Measurements from ENCODE around the gene TXNL4A. TPM values are rescaled to one million over a fixed set of nuclear protein-coding genes. Genes with fewer than 3 reads are reported as not detected.

The TXNL4A gene
- total RNA-seq, 2 experiments from 2014 or later = 55.0 to 55.7 TPM

DNA sequence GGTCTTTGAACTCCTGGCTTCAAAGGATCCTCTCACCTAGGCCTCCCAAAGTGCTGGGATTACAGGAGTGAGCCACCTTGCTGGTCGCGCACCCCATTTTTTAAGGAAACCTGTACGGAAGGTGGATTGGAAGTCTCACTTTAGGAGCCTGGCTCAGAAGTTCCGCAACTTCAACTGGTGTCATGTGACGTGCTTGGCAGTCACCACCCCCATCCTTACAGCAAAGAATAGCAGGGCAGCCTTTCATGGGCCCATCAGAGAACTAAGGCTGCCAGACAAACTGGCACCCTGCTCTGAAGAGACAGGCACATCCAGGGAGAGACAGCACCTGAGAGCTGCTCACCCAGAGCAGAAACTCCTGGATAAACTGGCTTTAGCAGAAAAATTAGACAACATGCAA, 33.6 kb downstream of the TXNL4A start:
- CTCF ChIA-PET = no interaction called here
- intact Hi-C loops (cut with DNase I, micrococcal nuclease) = loop anchor here (1.0 to 10.0 kb wide), 5 partner anchors 78 to 890 kb away; partner anchors contain the start of genes RBFA (in 2 of the 2), ATP9B (in 1 of the 2), CTDP1 (in 1 of the 2) and NFATC1 (in 1 of the 2)
- H3K27ac ChIP-seq (ENCODE audit: low read depth in 1 of 2, low read length in 2 of 2) = no peak overlapping the region
- no peak overlapping the region for H3K4me3 ChIP-seq (ENCODE audit: low read length)
- H3K36me3 Mint-ChIP-seq (ENCODE audit: low read depth) = peaks cover 8% of the 10 kb centered on the region
- no peaks in the 10 kb centered on the region for H3K9me3 Mint-ChIP-seq
- H3K9me3 ChIP-seq (ENCODE audit: control insufficient read depth in 1 of 2, insufficient read depth in 1 of 2, low read length in 2 of 2) = no peaks in the 10 kb centered on the region
- no peak for DNase-seq
- H3K4me3 Mint-ChIP-seq = no peak overlapping the region
- no peaks in the 10 kb centered on the region for H3K36me3 ChIP-seq (ENCODE audit: insufficient read depth, low read length)
- H3K4me1 ChIP-seq (ENCODE audit: insufficient read depth, low read length) = peaks cover 19% of the 10 kb centered on the region
- TF ChIP-seq, protein P1, sequence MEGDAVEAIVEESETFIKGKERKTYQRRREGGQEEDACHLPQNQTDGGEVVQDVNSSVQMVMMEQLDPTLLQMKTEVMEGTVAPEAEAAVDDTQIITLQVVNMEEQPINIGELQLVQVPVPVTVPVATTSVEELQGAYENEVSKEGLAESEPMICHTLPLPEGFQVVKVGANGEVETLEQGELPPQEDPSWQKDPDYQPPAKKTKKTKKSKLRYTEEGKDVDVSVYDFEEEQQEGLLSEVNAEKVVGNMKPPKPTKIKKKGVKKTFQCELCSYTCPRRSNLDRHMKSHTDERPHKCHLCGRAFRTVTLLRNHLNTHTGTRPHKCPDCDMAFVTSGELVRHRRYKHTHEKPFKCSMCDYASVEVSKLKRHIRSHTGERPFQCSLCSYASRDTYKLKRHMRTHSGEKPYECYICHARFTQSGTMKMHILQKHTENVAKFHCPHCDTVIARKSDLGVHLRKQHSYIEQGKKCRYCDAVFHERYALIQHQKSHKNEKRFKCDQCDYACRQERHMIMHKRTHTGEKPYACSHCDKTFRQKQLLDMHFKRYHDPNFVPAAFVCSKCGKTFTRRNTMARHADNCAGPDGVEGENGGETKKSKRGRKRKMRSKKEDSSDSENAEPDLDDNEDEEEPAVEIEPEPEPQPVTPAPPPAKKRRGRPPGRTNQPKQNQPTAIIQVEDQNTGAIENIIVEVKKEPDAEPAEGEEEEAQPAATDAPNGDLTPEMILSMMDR (IDR thresholded peaks at IDR 0.05) = no peak
- H3K27ac Mint-ChIP-seq = no peak overlapping the region
- H3K4me1 Mint-ChIP-seq (ENCODE audit: low read depth) = peaks cover 11% of the 10 kb centered on the region
- POLR2A ChIA-PET = no interaction called here
- H3K27me3 Mint-ChIP-seq = no peaks in the 10 kb centered on the region
- H3K27me3 ChIP-seq (ENCODE audit: control insufficient read depth in 1 of 2, insufficient read depth in 2 of 2, low read length in 2 of 2) = no peaks in the 10 kb centered on the region
- ATAC-seq (ENCODE audit: poor library complexity) = no peak

DNA sequence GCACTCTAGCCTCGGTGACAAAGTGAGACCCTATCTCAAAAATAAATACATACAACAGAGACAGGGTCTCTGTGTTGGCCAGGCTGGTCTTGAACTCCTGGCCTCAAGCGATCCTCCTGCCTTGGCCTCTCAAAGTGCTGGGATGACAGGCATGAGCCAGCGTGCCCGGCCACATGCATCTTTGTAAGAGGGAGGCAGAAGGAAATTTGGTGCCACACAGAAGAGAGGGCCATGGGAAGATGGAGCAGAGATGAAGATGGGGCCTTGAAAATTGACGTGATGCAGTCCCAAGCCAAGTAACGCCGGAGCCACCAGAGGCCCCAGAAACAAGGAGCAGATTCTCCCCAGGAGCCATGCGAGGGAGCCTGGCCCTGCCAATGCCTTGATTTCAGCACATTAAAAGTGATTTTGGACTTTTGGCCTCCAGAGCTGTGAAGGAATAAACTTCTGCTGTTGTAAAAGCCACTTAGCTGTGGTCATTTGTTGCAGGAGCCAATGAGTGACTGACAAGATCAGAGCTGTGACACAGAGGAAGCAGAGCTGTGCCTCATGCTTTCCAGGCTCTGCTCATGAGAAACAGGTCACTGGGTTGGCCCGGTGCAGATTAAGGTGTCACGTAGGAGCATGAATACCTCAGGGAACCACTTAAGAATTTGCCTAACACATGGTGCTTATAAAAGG, 34.3 kb downstream of the TXNL4A start:
- intact Hi-C loops (cut with DNase I, micrococcal nuclease) = loop anchor here (1.0 to 10.0 kb wide), 5 partner anchors 78 to 889 kb away; partner anchors contain the start of genes RBFA (in 2 of the 2), ATP9B (in 1 of the 2), CTDP1 (in 1 of the 2) and NFATC1 (in 1 of the 2)
- TF ChIP-seq, protein P1 (IDR thresholded peaks at IDR 0.05) = no peak
- no peaks in the 10 kb centered on the region for H3K36me3 ChIP-seq (ENCODE audit: insufficient read depth, low read length)
- peaks cover 23% of the 10 kb centered on the region for H3K4me1 ChIP-seq (ENCODE audit: insufficient read depth, low read length)
- peaks cover 15% of the 10 kb centered on the region for H3K4me1 Mint-ChIP-seq (ENCODE audit: low read depth)
- ATAC-seq (ENCODE audit: poor library complexity) (no peak), DNase-seq (no peak)
- H3K27ac Mint-ChIP-seq = no peak overlapping the region
- H3K9me3 Mint-ChIP-seq = no peaks in the 10 kb centered on the region
- no peak overlapping the region for H3K4me3 ChIP-seq (ENCODE audit: low read length)
- CTCF ChIA-PET = no interaction called here
- H3K27me3 ChIP-seq (ENCODE audit: control insufficient read depth in 1 of 2, insufficient read depth in 2 of 2, low read length in 2 of 2) = no peaks in the 10 kb centered on the region
- peaks cover 12% of the 10 kb centered on the region for H3K36me3 Mint-ChIP-seq (ENCODE audit: low read depth)
- no peaks in the 10 kb centered on the region for H3K9me3 ChIP-seq (ENCODE audit: control insufficient read depth in 1 of 2, insufficient read depth in 1 of 2, low read length in 2 of 2)
- no peak overlapping the region for H3K27ac ChIP-seq (ENCODE audit: low read depth in 1 of 2, low read length in 2 of 2)
- H3K4me3 Mint-ChIP-seq = peak overlapping the region; percentile 77
- POLR2A ChIA-PET = interaction anchor here (4.2 kb wide), 1 partner anchor 11 kb away, joined by 27 read pairs; the partner anchor contains the start of gene HSBP1L1
- no peaks in the 10 kb centered on the region for H3K27me3 Mint-ChIP-seq

DNA sequence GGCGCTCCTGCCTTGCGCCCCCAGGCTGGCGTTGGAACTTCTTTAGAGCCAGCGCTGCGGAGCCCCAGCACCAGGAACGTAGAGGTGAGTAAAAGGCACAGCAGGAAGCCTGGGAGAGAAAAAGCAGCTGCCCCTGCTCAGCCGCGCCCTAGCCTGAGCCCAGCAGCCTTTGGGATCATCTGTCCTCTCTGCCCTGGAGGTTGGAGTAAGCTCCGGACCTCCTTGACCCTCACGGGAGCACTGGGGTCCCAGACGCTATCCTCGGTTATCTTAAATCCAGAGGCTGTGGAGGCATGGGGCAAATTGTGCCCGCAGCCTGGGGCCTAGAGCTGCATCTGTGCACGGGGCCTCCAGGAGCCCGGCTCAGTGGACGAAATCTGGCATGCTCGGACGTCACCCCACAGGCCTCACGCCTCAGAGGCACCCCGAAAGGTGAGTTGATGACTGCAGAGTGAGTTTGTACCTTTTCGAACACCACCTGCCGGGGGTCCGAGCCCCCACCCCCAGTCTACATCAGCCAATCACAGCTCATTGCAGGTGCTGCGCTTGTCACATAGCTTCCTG, 35.3 kb downstream of the TXNL4A start:
- H3K9me3 ChIP-seq (ENCODE audit: control insufficient read depth in 1 of 2, insufficient read depth in 1 of 2, low read length in 2 of 2) = no peaks in the 10 kb centered on the region
- Mint-ChIP-seq H3K27me3 (no peaks in the 10 kb centered on the region), H3K4me3 (peak overlapping the region; percentile 77), H3K9me3 (no peaks in the 10 kb centered on the region), H3K27ac (no peak overlapping the region), H3K36me3 (ENCODE audit: low read depth) (peaks cover 12% of the 10 kb centered on the region), H3K4me1 (ENCODE audit: low read depth) (peaks cover 24% of the 10 kb centered on the region)
- H3K4me3 ChIP-seq (ENCODE audit: low read length) = no peak overlapping the region
- no peak overlapping the region for H3K27ac ChIP-seq (ENCODE audit: low read depth in 1 of 2, low read length in 2 of 2)
- peaks cover 1% of the 10 kb centered on the region for H3K36me3 ChIP-seq (ENCODE audit: insufficient read depth, low read length)
- ChIA-PET CTCF (no interaction called here), POLR2A (interaction anchor here (4.2 kb wide), 1 partner anchor 12 kb away, joined by 27 read pairs; the partner anchor contains the start of gene HSBP1L1)
- H3K27me3 ChIP-seq (ENCODE audit: control insufficient read depth in 1 of 2, insufficient read depth in 2 of 2, low read length in 2 of 2) = no peaks in the 10 kb centered on the region
- ATAC-seq (ENCODE audit: poor library complexity) = no peak
- no peak for DNase-seq
- TF ChIP-seq, protein P1 (IDR thresholded peaks at IDR 0.05) = no peak
- H3K4me1 ChIP-seq (ENCODE audit: insufficient read depth, low read length) = peaks cover 32% of the 10 kb centered on the region
- intact Hi-C loops (cut with DNase I, micrococcal nuclease) = loop anchor here (5.0 to 10.0 kb wide), 4 partner anchors 79 to 888 kb away; partner anchors contain the start of genes ATP9B (in 1 of the 2), CTDP1 (in 1 of the 2), NFATC1 (in 1 of the 2) and RBFA (in 1 of the 2)

Measured in CD4-positive, alpha-beta T cell (primary cell).